Endothelial cell of umbilical vein (primary cell): ENCODE measurements around the gene OSBPL6. TPM values are rescaled to one million over a fixed set of nuclear protein-coding genes. Genes with fewer than 3 reads are reported as not detected.

ENCODE experiments used
- BruUV-seq: library from RNA; stranded (reverse); fragments of 400-500 nt; replicated peaks from 2 replicates; lab custom pipeline; 2021; lab: Mats Ljungman, UMichigan
- CTCF ChIA-PET: fragments of 300-600, 350-600 bp; sonication (Branson Sonifier 250); formaldehyde crosslinking; loops from one replicate; lab custom pipeline; 2021; ENCODE audit warnings: antibody characterized with exemption, inconsistent platforms; lab: Charles Lee
- POLR2A ChIA-PET: fragments of 300-600, 350-600 bp; sonication (Branson Sonifier 250); formaldehyde crosslinking; loops from one replicate; lab custom pipeline; 2021; ENCODE audit warnings: antibody characterized with exemption, inconsistent platforms; lab: Charles Lee
- DNase-seq: peaks from one replicate; pipeline ENCODE4 v3.0.0-alpha.2; 2011; ENCODE audit warnings: low read depth, low spot score
- FAIRE-seq: peaks from 2 replicates; lab custom pipeline; 2011; peaks lifted over from hg19 to GRCh38; lab: Jason Lieb, UNC
- H2AFZ ChIP-seq: 2 replicates; pipeline ENCODE4 v1.6.0; 2012; ENCODE audit warnings: low read depth, low read length, control low read depth, inconsistent platforms
- H3K27ac ChIP-seq: 2 replicates; pipeline ENCODE4 v1.5.1; 2011; ENCODE audit warnings: low read depth, mild to moderate bottlenecking, control low read depth, low read length, moderate library complexity; ENCODE audit not compliant: insufficient read depth
- H3K27me3 ChIP-seq, 2 experiments: 2 replicates each; pipeline versions ENCODE4 v1.6.0 to v1.6.1; 2011; ENCODE audit warnings: low read length in 2 of 2, mixed read lengths in 1 of 2; ENCODE audit not compliant: control insufficient read depth in 2 of 2, insufficient read depth in 2 of 2
- H3K36me3 ChIP-seq, 2 experiments: 2 replicates in 1 of 2; 3 replicates in 1 of 2; pipeline ENCODE4 v1.5.1; 2011; ENCODE audit warnings: low read length in 2 of 2, mild to moderate bottlenecking in 1 of 2, moderate library complexity in 1 of 2; ENCODE audit not compliant: control insufficient read depth in 2 of 2, insufficient read depth in 2 of 2; ENCODE audit errors: extremely low read depth in 1 of 2
- H3K4me1 ChIP-seq: 3 replicates; pipeline ENCODE4 v1.5.1; 2011; ENCODE audit warnings: mild to moderate bottlenecking, low read length; ENCODE audit not compliant: control insufficient read depth, insufficient read depth; ENCODE audit errors: extremely low read depth
- H3K4me2 ChIP-seq: 2 replicates; pipeline ENCODE4 v1.6.1; 2011; ENCODE audit warnings: low read length, control low read depth, mixed read lengths; ENCODE audit not compliant: insufficient read depth
- H3K4me3 ChIP-seq, 3 experiments: fragments of 200-600 bp in 1 of 3; sonication (generic), shearing (Covaris generic) in 1 of 3; replicated peaks in 1 of 3; 2 replicates each; pipeline ENCODE4 v1.5.1; 2011 to 2016; ENCODE audit warnings: control low read depth in 3 of 3, low read length in 3 of 3, mild to moderate bottlenecking in 2 of 3, inconsistent platforms in 1 of 3, low read depth in 1 of 3, moderate library complexity in 1 of 3; ENCODE audit not compliant: insufficient read depth in 1 of 3
- H3K79me2 ChIP-seq: 2 replicates; pipeline ENCODE4 v1.6.0; 2012; ENCODE audit warnings: low read length, inconsistent platforms; ENCODE audit not compliant: control insufficient read depth, insufficient read depth
- H3K9ac ChIP-seq: replicated peaks from 2 replicates; pipeline ENCODE3; 2011; ENCODE audit warnings: low read length, control low read depth; ENCODE audit not compliant: insufficient read depth; ENCODE audit errors: extremely low read depth
- H3K9me1 ChIP-seq: replicated peaks from 3 replicates; pipeline ENCODE4 v1.6.0; 2011; ENCODE audit warnings: mild to moderate bottlenecking, low read length; ENCODE audit not compliant: control insufficient read depth, insufficient read depth; ENCODE audit errors: extremely low read depth
- H3K9me3 ChIP-seq: replicated peaks from 2 replicates; pipeline ENCODE4 v1.5.1; 2012; ENCODE audit warnings: low read length, inconsistent platforms; ENCODE audit not compliant: control insufficient read depth, insufficient read depth
- H4K20me1 ChIP-seq: replicated peaks from 2 replicates; pipeline ENCODE3; 2011; ENCODE audit warnings: mild to moderate bottlenecking, low read length; ENCODE audit not compliant: control insufficient read depth, insufficient read depth; ENCODE audit errors: extremely low read depth
- CTCF ChIP-seq, 2 donors: IDR thresholded peaks; 1 replicate in 1 of 2; 2 replicates in 1 of 2; pipeline ENCODE4 v1.5.1; 2011; ENCODE audit warnings: low read length in 2 of 2, mild to moderate bottlenecking in 2 of 2, moderate library complexity in 2 of 2, control low read depth in 1 of 2, inconsistent platforms in 1 of 2, low read depth in 1 of 2; ENCODE audit not compliant: insufficient read depth in 1 of 2; ENCODE audit errors: extremely low read depth in 1 of 2
- EZH2 ChIP-seq: IDR thresholded peaks from 2 replicates; pipeline ENCODE4 v1.6.1; 2012; ENCODE audit warnings: borderline replicate concordance, low read depth, mild to moderate bottlenecking, moderate library complexity, low read length, inconsistent platforms; ENCODE audit not compliant: severe bottlenecking
- FOS ChIP-seq: IDR thresholded peaks from 2 replicates; pipeline ENCODE4 v1.6.1; 2011; ENCODE audit warnings: mild to moderate bottlenecking, low read length, moderate library complexity, borderline replicate concordance; ENCODE audit not compliant: insufficient read depth
- GATA2 ChIP-seq: IDR thresholded peaks from 2 replicates; pipeline ENCODE4 v1.7.0; 2011; ENCODE audit warnings: low read depth, mild to moderate bottlenecking, moderate library complexity, mixed read lengths, low read length; ENCODE audit not compliant: insufficient read length, insufficient read depth
- JUN ChIP-seq: IDR thresholded peaks from 2 replicates; pipeline ENCODE4 v1.6.1; 2011; ENCODE audit warnings: borderline replicate concordance, low read depth; ENCODE audit not compliant: insufficient read length, insufficient read depth
- MAX ChIP-seq: IDR thresholded peaks from 2 replicates; pipeline ENCODE4 v1.6.1; 2011; ENCODE audit not compliant: insufficient read depth, insufficient read length
- MYC ChIP-seq: IDR thresholded peaks from one replicate; pipeline ENCODE4 v1.6.1; 2011; ENCODE audit warnings: mild to moderate bottlenecking, low read depth, low read length
- POLR2A ChIP-seq: IDR thresholded peaks from 2 replicates; pipeline ENCODE4 v1.6.1; 2012; ENCODE audit warnings: low read depth, mild to moderate bottlenecking, control low read depth, low read length
- POLR2AphosphoS5 ChIP-seq: IDR thresholded peaks from 2 replicates; pipeline ENCODE4 v1.6.1; 2012; ENCODE audit warnings: low read depth, mild to moderate bottlenecking, control low read depth, low read length, moderate library complexity; ENCODE audit not compliant: insufficient read depth
- dilution Hi-C: fragments of 300-500 bp; cut with MboI; formaldehyde crosslinking; loops from one replicate; pipeline ENCODE4 v1.15.0; 2019; ENCODE audit warnings: low sequenced_read_pairs; ENCODE audit not compliant: extremely low pct_ligation_motif_present
- intact Hi-C: fragments of 100-400 bp; cut with micrococcal nuclease; formaldehyde crosslinking; loops from one replicate; pipeline ENCODE4 v1.10.0; 2022
- polyA plus RNA-seq, 4 experiments: library from polyadenylated mRNA; depleted of rRNA in 3 of 4; stranded (reverse) in 3 of 4; unstranded in 1 of 4; fragments of >200 nt; gene quantifications; 2 replicates each; pipeline versions ENCODE4 v1.2.1 to v1.2.3, GENCODE V29; 2011 to 2012; ENCODE audit warnings: missing spikeins in 1 of 4
- total RNA-seq: library from RNA; stranded (reverse); gene quantifications from 2 replicates; pipeline ENCODE4 v1.2.3, GENCODE V29; 2021

OSBPL6 gene
- total and polyA plus RNA-seq, 2 donors (not counting 3 experiments of a cell fraction or from before 2014, with no cell fraction given) = 1.5 to 2.3 TPM

- POLR2A ChIA-PET = no interaction called here
- FAIRE-seq = no peak
Observed at GRCh38 chr2:178211943-178212342, 17.6 kb downstream of the OSBPL6 start.

More at GRCh38 chr2:178211943-178212342, 17.6 kb downstream of the OSBPL6 start:
- Histone ChIP-seq H3K4me1 (no peaks in the 10 kb centered on the region), H3K4me3 (no peak overlapping the region), H4K20me1 (no peaks in the 10 kb centered on the region), H3K4me2 (no peak overlapping the region), H2AFZ (no peak overlapping the region), H3K9me1 (no peaks in the 10 kb centered on the region), H3K79me2 (no peaks in the 10 kb centered on the region), H3K36me3 (no peaks in the 10 kb centered on the region), H3K27me3 (no peaks in the 10 kb centered on the region), H3K9ac (no peak overlapping the region), H3K27ac (no peak overlapping the region), H3K9me3 (no peaks in the 10 kb centered on the region)
- no peak for TF ChIP-seq POLR2A
- no peak for TF ChIP-seq GATA2
- TF ChIP-seq JUN = no peak
- TF ChIP-seq FOS = no peak
- TF ChIP-seq EZH2 = no peak
- TF ChIP-seq MAX = no peak
- no peak for TF ChIP-seq MYC
- TF ChIP-seq CTCF (IDR thresholded peaks at IDR 0.05; ENCODE audit: extremely low read depth in 1 of 2, insufficient read depth in 1 of 2, low read depth in 1 of 2, low read length in 2 of 2) = no peak
- no peak for TF ChIP-seq POLR2AphosphoS5
- CTCF ChIA-PET = interaction anchor here (1.7 kb wide), 1 partner anchor 9 kb away, joined by 4 read pairs; no protein-coding TSS in a partner anchor
- BruUV-seq = no TSS peak
- intact Hi-C loops (no loop called here), dilution Hi-C loops (no loop called here)
- no peak for DNase-seq
